ENCODE results near the gene FREY1.

Gene FREY1

DNA sequence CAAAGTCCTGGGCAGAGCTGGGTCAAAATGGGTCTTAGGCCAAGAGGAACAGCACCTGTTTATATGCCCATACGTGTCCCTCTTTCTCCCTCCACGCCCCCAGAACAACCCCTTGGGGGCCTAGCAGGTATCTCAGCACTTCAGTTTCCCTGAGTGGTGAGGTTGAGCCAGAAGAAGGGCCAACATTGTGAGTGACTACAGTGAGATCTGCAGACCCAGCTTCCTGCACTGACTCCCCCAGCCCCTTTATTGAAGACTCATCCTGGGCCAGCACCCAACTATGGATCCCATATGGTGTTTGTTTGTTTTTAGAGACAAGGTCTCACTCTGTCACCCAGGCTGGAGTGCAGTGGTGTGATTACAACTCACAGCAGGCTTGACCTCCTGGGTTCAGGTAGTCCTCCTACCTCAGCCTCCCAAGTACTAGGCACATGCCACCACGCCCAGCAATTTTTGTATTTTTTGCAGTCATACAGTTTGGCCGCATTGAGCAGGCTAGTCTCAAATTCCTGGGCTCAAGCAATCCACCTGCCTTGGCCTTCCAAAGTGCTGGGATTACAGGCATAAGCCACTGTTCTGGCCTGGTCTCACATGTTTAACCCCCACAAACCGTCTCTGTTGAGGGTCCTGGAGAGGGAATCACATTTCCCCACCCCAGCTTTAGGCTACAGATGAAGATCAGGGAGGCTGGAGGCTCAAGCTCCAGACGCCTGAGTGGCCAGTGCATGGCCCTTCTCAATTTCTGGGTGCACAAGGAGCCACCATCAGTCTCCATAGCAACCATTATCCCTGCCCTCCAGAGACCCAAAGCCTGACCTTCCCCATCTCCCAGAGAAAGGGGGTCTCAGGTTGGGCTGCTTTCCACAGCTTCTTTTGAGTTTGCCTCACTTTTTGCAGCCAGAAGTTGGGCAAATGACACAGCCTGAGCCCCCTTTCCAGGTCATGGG lies 13.7 kb upstream of the FREY1 start:
- Histone ChIP-seq H3K27ac (no peak overlapping the region), H3K4me3 (no peak overlapping the region), H3K36me3 (peaks cover 0 to under 1% (median 0%) of the 10 kb centered on the region in 3 donors), H3K9me3 (no peaks in the 10 kb centered on the region), H3K27me3 (peaks cover 11 to 37% of the 10 kb centered on the region in 2 donors), H3K4me1 (peaks cover 10 to 50% (median 27%) of the 10 kb centered on the region in 4 donors)
- peak in 1 of 2 donors; percentile 33 for DNase-seq
- intact Hi-C loops (cut with DNase I; ENCODE audit: low total_unique reads) = no loop called here
- TF ChIP-seq, protein P1, sequence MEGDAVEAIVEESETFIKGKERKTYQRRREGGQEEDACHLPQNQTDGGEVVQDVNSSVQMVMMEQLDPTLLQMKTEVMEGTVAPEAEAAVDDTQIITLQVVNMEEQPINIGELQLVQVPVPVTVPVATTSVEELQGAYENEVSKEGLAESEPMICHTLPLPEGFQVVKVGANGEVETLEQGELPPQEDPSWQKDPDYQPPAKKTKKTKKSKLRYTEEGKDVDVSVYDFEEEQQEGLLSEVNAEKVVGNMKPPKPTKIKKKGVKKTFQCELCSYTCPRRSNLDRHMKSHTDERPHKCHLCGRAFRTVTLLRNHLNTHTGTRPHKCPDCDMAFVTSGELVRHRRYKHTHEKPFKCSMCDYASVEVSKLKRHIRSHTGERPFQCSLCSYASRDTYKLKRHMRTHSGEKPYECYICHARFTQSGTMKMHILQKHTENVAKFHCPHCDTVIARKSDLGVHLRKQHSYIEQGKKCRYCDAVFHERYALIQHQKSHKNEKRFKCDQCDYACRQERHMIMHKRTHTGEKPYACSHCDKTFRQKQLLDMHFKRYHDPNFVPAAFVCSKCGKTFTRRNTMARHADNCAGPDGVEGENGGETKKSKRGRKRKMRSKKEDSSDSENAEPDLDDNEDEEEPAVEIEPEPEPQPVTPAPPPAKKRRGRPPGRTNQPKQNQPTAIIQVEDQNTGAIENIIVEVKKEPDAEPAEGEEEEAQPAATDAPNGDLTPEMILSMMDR (IDR thresholded peaks at IDR 0.05) = no peak

DNA sequence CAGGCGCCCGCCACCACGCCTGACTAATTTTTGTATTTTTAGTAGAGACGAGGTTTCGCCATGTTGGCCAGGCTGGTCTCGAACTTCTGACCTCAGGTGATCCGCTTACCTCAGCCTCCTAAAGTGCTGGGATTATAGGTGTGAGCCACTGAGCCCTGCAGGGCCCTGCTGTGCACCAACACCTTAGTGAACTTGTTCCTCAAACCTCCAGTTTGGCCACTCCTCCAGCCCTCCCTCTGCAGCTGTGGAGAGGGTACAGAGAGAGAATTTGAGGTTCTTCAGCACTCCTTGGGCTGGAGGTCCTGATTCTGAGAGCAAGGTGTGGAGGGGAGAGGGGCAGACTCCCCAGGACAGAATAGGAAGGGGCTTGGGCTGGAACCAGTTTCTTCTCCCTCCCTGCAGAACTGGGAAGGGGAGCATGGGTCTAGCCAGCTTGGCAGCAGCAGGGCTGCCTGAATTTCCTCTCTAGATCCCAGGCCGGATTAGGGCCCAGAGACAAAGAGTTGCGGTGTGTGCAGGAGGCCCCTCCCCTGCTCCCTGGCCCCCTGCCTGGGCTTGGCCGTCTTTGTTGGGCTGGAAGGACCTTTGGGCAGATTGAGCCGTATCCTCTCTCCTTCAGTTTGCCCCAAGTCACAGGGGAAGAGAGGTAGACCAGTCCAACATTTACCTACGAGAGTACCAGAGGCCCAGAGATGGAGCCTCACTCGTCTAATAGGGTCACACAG lies 12.9 kb upstream of the FREY1 start:
- DNase-seq = no peak
- intact Hi-C loops (cut with DNase I; ENCODE audit: low total_unique reads) = loop anchor here (5.0 kb wide), 2 partner anchors 63 to 78 kb away; no protein-coding TSS in a partner anchor
- Histone ChIP-seq H3K4me3 (no peak overlapping the region), H3K27me3 (peaks cover 11 to 35% of the 10 kb centered on the region in 2 donors), H3K4me1 (peaks cover 10 to 53% (median 27%) of the 10 kb centered on the region in 4 donors), H3K27ac (no peak overlapping the region), H3K9me3 (no peaks in the 10 kb centered on the region), H3K36me3 (peaks cover 0 to 9% (median 5%) of the 10 kb centered on the region in 3 donors)
- TF ChIP-seq, protein P1 (IDR thresholded peaks at IDR 0.05) = no peak

DNA sequence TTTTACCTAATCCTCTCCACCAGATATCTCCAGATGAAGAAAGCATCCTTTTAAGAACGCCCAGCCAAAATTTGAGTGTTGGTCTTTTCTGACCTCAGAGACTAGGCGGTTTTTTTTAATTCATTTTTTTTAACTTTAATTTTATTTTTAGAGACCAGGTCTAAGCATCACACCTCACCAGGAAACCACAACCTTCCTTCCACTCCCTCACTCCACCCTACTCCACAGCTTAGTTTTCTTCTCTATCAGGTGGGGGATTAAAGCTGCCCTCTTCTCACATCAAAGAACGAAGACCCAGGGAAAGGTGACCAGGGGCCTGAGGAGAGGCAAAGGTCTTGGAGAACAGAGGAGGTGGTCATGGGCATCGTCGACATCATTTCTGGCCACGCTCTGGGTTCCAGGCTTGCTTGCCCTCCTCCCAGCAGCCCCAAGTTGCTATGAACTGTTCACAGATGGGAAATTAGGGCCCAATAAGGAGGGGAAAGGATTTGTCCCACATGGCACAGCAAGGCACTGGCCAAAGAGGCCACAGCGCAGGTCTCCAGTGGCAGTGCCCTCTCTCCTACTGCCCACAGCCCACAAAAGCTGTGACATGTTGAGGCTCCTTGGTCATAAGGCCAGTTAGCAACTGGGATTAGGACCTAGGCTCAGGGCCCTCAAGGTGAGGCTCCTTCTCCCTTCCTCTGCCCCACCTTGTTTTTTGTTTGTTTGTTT lies 12.0 kb upstream of the FREY1 start:
- intact Hi-C loops (cut with DNase I; ENCODE audit: low total_unique reads) = loop anchor here (5.0 kb wide), 2 partner anchors 62 to 77 kb away; no protein-coding TSS in a partner anchor
- Histone ChIP-seq H3K27ac (peak overlapping the region; percentile 87 to 89), H3K36me3 (peaks cover 6 to 18% (median 13%) of the 10 kb centered on the region in 3 donors), H3K9me3 (no peaks in the 10 kb centered on the region), H3K27me3 (peaks cover 11 to 27% of the 10 kb centered on the region in 2 donors), H3K4me3 (peak overlapping the region; percentile 79 to 81), H3K4me1 (peaks cover 10 to 53% (median 27%) of the 10 kb centered on the region in 4 donors)
- DNase-seq = no peak
- TF ChIP-seq, protein P1 (IDR thresholded peaks at IDR 0.05) = no peak

DNA sequence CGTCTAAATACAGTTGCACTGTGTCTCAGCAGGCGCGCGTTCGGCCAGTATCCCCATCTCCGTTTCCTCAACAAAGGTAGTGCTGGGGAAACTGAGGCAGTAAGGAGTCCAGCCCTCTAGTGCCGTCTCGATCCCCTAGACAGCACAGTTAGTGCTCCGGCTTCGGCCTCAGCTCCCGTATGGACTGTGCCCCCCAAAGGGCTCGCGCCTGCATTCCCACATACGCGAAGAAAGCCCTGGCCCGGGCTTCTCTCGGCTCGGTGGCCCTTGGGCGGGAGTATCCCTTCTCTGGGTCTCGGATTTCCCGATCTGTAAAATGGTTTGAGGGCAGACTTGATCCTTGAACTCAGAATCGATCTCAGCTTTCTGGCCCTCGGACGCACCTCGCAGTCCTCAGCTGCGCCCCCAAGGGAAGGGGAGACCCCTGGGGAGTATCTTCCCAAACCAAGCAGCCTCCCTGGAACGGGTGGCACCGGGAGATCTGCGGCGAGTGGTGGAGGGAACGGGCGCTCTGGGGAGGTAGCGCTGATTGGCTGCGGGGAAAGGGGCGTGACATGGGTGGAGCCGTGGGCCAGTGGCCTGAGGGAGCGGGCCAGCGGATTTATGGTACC lies 11.4 kb upstream of the FREY1 start:
- Histone ChIP-seq H3K36me3 (peaks cover 12 to 25% (median 20%) of the 10 kb centered on the region in 3 donors), H3K27me3 (peaks cover 11 to 23% of the 10 kb centered on the region in 2 donors), H3K27ac (peak overlapping the region; percentile 87 to 89), H3K4me1 (peaks cover 10 to 52% (median 27%) of the 10 kb centered on the region in 4 donors), H3K4me3 (peak overlapping the region; percentile 79 to 81), H3K9me3 (no peaks in the 10 kb centered on the region)
- intact Hi-C loops (cut with DNase I; ENCODE audit: low total_unique reads) = loop anchor here (5.0 kb wide), 2 partner anchors 61 to 76 kb away; no protein-coding TSS in a partner anchor
- peak; percentile 82 to 91 for DNase-seq
- TF ChIP-seq, protein P1 (IDR thresholded peaks at IDR 0.05) = no peak
